ENCODE results near the gene STX18. TPM values are rescaled to one million over a fixed set of nuclear protein-coding genes. Genes with fewer than 3 reads are reported as not detected.
"Not testable (repeated sequence)": the region's sequence is repeated elsewhere in the genome, so short reads cannot be mapped to it uniquely, and the experiment has no call there.

Gene STX18
- total RNA-seq, 1 donor from 2014 or later, result 17.0 TPM

DNA sequence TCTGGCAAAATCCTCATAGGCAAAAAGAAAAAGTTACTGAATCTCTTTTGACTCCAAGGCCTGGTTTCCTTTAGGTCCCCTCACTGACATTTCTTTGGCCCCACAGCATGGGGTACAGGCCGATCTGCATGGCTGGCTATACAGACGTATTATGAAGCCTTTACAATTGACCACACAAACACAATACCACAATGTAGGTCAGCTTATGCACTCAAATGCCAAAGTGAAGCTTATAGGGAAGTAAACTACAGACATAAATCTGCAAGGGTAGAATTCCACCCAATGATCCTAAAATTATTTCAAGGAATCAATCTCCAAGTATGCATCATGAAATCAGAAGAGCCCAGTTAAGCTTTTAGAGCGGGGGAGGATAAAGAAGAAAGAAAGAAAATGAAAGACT is 20.7 kb downstream of the STX18 start:
- ATAC-seq (no peak), DNase-seq (ENCODE audit: missing footprints) (no peak)
- intact Hi-C loops (cut with DNase I), result no loop called here

- no peak for ATAC-seq
- no peak for DNase-seq (ENCODE audit: missing footprints)
- intact Hi-C loops (cut with DNase I), result no loop called here
These were observed 22.5 kb downstream of the STX18 start for GRCh38 chr4:4519297-4519894.

DNA sequence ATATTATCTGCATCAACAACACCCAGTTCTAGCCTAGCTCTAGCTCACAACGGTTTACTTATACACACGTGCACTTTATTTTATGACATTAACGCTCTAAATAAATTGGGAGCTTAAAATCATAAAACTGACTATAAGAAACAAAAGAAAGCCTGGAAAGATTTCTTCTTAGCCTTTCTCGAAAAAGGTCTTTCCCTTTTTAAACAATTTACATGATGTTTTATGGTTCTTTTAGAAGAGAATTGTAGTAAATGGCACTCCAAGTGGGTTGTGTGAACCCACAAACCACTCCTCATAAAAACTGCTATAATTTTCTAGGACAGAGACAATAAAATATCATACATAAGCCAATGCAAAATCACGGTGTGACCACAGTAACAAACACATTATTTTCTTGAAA is 23.1 kb downstream of the STX18 start:
- intact Hi-C loops (cut with DNase I), result no loop called here
- ATAC-seq, result no peak
- no peak for DNase-seq (ENCODE audit: missing footprints)

- DNase-seq (ENCODE audit: missing footprints) (no peak), ATAC-seq (no peak)
- intact Hi-C loops (cut with DNase I), result no loop called here
These were observed 27.1 kb downstream of the STX18 start for GRCh38 chr4:4514786-4515185.

DNA sequence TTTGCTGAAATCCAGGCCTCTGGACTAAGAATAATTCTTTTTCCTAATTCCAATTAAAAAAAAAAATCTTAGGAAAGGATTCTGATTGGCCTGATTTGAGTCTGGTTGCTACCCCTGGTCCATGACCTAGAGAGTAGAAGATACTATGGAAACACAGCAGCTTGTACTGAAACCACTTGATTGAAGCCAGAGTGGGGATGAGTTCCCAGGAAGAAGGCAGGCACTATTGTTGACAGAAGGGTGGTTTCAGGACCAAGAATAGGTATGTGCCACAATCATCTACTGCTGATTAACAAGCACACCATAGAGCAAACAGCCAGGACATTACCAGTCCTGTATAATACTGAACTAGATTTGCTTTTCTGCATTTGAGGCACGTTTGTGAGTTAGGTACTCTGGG is 29.6 kb downstream of the STX18 start:
- ATAC-seq (no peak), DNase-seq (ENCODE audit: missing footprints) (no peak)
- intact Hi-C loops (cut with DNase I), result no loop called here

DNA sequence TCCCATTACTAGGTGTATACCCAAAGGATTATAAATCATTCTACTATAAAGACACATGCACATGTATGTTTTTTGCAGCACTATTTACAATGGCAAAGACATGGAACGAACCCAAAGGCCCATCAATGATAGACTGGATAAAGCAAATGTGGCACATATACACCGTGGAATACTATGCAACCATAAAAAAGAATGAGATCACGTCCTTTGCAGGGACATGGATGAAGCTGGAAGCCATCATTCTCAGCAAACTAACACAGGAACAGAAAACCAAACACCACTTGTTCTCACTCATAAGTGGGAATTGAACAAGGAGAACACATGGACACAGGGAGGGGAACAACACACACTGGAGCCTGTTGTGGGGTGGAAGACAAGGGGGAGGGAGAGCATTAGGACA is 31.2 kb downstream of the STX18 start:
- ATAC-seq; DNase-seq (ENCODE audit: missing footprints); intact Hi-C loops (cut with DNase I): not testable (repeated sequence)

- intact Hi-C loops (cut with DNase I), result no loop called here
- no peak for ATAC-seq
These were observed 32.3 kb downstream of the STX18 start for GRCh38 chr4:4509521-4509920.

GRCh38 chr4:4507923-4508322 is 33.9 kb downstream of the STX18 start:
- intact Hi-C loops (cut with DNase I), result no loop called here
- no peak for DNase-seq (ENCODE audit: missing footprints)
- ATAC-seq, result no peak

More at GRCh38 chr4:4509521-4509920, 32.3 kb downstream of the STX18 start:
- DNase-seq (ENCODE audit: missing footprints), result no peak

DNA sequence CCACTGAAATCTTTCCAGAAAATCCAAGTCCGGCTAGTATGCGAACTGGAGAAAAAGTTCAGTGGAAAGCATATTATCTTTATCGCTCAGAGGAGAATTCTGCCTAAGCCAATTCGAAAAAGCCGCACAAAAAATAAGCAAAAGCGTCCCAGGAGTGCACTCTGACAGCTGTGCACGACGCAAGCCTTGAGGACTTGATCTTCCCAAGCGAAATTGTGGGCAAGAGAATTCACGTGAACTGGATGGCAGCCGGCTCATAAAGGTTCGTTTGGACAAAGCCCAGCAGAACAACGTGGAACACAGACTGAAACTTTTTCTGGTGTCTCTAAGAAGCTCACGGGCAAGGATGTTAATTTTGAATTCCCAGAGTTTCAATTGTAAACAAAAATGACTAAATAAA is 34.4 kb downstream of the STX18 start:
- intact Hi-C loops (cut with DNase I), result no loop called here

DNA sequence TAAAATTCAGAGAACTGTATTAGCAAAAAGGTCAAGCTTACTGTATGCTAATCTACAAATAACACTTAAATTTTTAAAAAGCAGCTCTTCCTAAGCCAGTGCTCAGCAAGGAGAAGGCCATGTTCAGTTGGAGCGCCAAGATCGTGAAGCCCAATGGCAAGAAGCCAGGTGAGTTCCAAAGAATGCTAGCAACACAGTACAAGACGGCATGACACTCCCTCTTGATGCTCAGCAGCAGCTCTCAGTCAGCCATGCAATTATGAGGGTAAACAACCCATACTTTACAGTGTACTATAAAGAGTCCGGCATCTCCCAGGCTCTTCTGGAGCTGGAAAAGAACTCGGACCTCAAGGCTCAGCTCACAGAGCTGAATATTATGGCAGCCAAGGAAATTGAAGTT is 34.9 kb downstream of the STX18 start:
- no peak for DNase-seq (ENCODE audit: missing footprints)
- ATAC-seq, result no peak
- intact Hi-C loops (cut with DNase I), result no loop called here

More for the DNA sequence above, 34.4 kb downstream of the STX18 start:
- DNase-seq (ENCODE audit: missing footprints) (no peak), ATAC-seq (no peak)

DNA sequence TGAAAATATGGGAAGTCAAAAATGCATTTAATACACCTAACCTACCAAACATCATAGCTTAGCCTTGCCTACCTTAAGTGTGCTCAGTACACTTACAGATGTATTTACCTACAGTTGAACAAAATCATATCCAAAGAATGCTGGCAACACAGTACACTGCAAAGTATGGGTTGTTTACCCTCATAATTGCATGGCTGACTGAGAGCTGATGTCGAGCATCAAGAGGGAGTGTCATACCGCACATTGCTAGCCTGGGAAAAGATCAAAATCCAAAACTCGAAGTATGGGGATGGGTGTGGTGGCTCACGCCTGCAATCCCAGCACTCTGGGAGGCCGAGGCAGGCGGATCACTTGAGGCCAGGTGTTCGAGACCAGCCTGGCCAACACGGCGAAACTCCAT is 36.6 kb downstream of the STX18 start:
- intact Hi-C loops (cut with DNase I); DNase-seq (ENCODE audit: missing footprints); ATAC-seq: not testable (repeated sequence)

- intact Hi-C loops (cut with DNase I), result no loop called here
- ATAC-seq, result no peak
- no peak for DNase-seq (ENCODE audit: missing footprints)
These were observed 37.1 kb downstream of the STX18 start for GRCh38 chr4:4504783-4505182.

- DNase-seq (ENCODE audit: missing footprints), result no peak
- no peak for ATAC-seq
- intact Hi-C loops (cut with DNase I), result no loop called here
These were observed 39.0 kb downstream of the STX18 start for GRCh38 chr4:4502694-4503311.

GRCh38 chr4:4501679-4502078 is 40.2 kb downstream of the STX18 start:
- ATAC-seq (no peak), DNase-seq (ENCODE audit: missing footprints) (no peak)
- intact Hi-C loops (cut with DNase I), result no loop called here

DNA sequence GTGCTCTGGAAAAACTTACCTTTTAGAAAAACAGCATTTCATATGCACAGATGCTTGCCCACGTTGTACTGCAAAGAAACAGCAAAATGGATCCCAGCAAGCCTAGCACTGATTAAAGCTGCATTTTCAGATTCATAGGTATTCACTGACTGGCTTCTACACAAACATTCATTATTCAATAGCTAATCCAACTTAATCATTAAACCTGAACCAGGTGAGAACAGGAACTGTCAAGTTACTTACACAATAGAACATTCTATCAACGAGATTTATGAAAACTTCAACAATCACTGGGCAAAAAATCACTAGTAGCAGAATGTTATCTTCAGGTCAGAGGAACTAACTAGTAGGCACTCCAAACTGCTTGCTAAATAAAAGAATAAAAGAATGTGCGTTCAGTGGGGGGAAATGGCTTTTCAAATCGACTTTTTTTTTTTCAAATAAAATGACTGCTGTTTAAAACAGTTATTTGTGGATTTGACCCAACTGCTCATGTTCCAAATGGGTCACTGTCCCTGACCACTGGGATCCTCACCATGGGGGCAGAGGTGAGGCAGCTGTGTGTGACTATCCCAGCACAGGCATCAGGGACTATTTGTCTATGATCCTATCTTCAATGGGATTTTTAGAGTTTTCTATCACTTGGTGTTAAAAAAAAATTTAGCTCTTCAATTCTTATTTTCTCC is 42.3 kb downstream of the STX18 start:
- DNase-seq (ENCODE audit: missing footprints) (no peak), ATAC-seq (no peak)
- intact Hi-C loops (cut with DNase I), result no loop called here

GRCh38 chr4:4496592-4497372 is 45.1 kb downstream of the STX18 start:
- ATAC-seq (no peak), DNase-seq (ENCODE audit: missing footprints) (no peak)
- intact Hi-C loops (cut with DNase I), result no loop called here

DNA sequence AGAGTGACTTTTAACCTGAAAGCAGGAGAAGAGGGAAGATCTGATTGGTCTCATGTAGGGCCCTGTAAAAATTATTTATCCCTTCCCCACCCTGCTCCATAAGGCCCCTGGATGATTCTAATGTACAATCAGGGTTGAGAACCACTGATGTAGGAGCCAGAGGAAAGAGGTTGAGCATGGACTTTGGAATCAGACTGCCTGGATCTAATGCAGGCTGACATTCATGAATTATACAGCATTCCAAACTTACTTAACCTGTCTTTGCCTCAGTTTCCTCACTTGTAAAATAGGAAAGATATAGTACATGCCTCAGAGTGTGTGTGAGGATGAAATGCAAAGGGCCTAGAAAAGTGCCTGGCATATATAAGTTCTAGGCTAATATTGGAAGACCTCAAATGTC is 47.0 kb downstream of the STX18 start:
- DNase-seq (ENCODE audit: missing footprints), result no peak
- intact Hi-C loops (cut with DNase I), result no loop called here
- ATAC-seq, result no peak

DNA sequence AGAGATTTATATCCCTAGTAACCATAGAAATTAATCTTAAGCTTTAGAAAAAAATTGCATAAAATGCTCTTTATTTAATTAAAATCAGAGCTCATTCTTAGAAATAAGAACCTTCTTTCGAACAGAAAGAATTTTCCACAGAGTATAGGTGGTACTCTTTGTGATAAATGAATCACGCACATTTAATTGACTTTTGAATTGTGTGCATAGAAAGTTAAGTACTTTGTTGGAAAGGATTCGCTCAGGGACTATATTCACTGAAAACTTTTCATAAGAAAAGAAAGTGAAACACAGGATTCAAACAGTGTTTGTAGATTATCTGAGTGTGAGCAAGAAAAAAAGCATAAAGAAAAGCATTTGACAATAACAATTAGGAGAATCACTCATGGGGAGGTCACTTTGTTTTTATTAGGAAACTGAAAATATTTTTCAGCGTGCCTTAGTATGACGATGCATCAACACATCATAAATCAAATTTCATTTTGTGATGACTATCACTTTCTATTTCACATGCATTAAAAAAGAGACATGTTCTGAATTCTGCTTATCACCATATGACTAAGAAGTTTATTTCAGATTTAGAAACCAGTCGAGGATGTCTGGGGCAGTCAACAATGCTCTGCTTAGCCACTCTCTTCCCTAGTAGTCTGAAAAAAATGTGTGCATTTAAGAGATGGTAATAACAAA is 49.5 kb downstream of the STX18 start:
- DNase-seq (ENCODE audit: missing footprints), result no peak
- ATAC-seq, result no peak
- intact Hi-C loops (cut with DNase I), result no loop called here

- no peak for DNase-seq (ENCODE audit: missing footprints)
- ATAC-seq, result no peak
- intact Hi-C loops (cut with DNase I), result no loop called here
These were observed 50.4 kb downstream of the STX18 start for GRCh38 chr4:4491396-4491893.

All from Right ventricle myocardium inferior (tissue), 1 donor.